ENCODE measurements around the gene EBNA1BP2. TPM values are rescaled to one million over a fixed set of nuclear protein-coding genes. Genes with fewer than 3 reads are reported as not detected.
A peak's percentile ranks its signal among the peaks of the same experiment; 100 is the strongest.

Gene EBNA1BP2
- polyA plus RNA-seq, 1 donor from 2014 or later: 102 TPM

DNA sequence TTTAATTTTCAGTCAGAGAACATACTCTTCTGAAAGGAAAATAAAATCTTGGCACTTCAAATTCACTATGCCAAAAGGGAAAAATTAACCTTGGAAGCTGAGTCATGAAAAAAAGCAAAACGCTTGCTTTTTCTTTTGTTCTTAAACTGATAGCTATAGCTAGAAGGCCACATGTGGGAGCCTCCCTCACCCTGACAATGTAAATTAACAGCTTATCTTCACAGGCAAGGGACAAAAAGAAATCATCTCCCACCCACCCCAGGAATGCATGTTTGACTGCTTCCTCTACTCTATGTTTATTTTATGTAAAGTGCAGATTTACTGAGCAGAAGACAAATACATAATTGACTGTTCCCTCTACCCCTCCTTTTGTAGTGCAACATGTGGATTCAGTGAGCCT lies 38.0 kb downstream of the EBNA1BP2 start:
- Histone ChIP-seq H2AFZ (ENCODE audit: low read depth, low read length) (no peak overlapping the region), H3F3A (ENCODE audit: insufficient read depth, low read length, poor library complexity, severe bottlenecking) (no peaks in the 10 kb centered on the region), H3K4me3 (ENCODE audit: low read length) (no peak overlapping the region), H3K27me3 (ENCODE audit: insufficient read depth, low read depth, low read length) (no peaks in the 10 kb centered on the region), H3K9ac (ENCODE audit: low read length) (no peak overlapping the region), H4K20me1 (ENCODE audit: insufficient read depth) (no peaks in the 10 kb centered on the region), H3K27ac (ENCODE audit: low read length) (no peak overlapping the region), H3K36me3 (ENCODE audit: insufficient read depth, low read length) (no peaks in the 10 kb centered on the region), H3K79me2 (replicated peaks; ENCODE audit: insufficient read depth, low read length) (no peaks in the 10 kb centered on the region), H3K4me2 (ENCODE audit: low read length) (no peak overlapping the region), H3K9me3 (ENCODE audit: low read length) (no peaks in the 10 kb centered on the region), H3K9me2 (ENCODE audit: insufficient read depth, low read length) (no peaks in the 10 kb centered on the region)
- TF ChIP-seq, protein P1, sequence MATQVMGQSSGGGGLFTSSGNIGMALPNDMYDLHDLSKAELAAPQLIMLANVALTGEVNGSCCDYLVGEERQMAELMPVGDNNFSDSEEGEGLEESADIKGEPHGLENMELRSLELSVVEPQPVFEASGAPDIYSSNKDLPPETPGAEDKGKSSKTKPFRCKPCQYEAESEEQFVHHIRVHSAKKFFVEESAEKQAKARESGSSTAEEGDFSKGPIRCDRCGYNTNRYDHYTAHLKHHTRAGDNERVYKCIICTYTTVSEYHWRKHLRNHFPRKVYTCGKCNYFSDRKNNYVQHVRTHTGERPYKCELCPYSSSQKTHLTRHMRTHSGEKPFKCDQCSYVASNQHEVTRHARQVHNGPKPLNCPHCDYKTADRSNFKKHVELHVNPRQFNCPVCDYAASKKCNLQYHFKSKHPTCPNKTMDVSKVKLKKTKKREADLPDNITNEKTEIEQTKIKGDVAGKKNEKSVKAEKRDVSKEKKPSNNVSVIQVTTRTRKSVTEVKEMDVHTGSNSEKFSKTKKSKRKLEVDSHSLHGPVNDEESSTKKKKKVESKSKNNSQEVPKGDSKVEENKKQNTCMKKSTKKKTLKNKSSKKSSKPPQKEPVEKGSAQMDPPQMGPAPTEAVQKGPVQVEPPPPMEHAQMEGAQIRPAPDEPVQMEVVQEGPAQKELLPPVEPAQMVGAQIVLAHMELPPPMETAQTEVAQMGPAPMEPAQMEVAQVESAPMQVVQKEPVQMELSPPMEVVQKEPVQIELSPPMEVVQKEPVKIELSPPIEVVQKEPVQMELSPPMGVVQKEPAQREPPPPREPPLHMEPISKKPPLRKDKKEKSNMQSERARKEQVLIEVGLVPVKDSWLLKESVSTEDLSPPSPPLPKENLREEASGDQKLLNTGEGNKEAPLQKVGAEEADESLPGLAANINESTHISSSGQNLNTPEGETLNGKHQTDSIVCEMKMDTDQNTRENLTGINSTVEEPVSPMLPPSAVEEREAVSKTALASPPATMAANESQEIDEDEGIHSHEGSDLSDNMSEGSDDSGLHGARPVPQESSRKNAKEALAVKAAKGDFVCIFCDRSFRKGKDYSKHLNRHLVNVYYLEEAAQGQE (IDR thresholded peaks at IDR 0.05; ENCODE audit: borderline replicate concordance): no peak
- TF ChIP-seq EZH2 (IDR thresholded peaks at IDR 0.05; ENCODE audit: borderline replicate concordance, insufficient read depth, low read length, poor library complexity, severe bottlenecking) (no peak), MXI1 (conservative IDR thresholded peaks at IDR 0.05; ENCODE audit: poor library complexity, severe bottlenecking) (no peak), SMC3 (conservative IDR thresholded peaks at IDR 0.05; ENCODE audit: poor library complexity) (no peak), POLR2AphosphoS5 (IDR thresholded peaks at IDR 0.05) (no peak), TAF1 (IDR thresholded peaks at IDR 0.05; ENCODE audit: low read depth) (no peak), EP300 (conservative IDR thresholded peaks at IDR 0.05; ENCODE audit: poor library complexity, severe bottlenecking) (no peak), RAD21 (conservative IDR thresholded peaks at IDR 0.05) (no peak)
- TF ChIP-seq, protein P2, sequence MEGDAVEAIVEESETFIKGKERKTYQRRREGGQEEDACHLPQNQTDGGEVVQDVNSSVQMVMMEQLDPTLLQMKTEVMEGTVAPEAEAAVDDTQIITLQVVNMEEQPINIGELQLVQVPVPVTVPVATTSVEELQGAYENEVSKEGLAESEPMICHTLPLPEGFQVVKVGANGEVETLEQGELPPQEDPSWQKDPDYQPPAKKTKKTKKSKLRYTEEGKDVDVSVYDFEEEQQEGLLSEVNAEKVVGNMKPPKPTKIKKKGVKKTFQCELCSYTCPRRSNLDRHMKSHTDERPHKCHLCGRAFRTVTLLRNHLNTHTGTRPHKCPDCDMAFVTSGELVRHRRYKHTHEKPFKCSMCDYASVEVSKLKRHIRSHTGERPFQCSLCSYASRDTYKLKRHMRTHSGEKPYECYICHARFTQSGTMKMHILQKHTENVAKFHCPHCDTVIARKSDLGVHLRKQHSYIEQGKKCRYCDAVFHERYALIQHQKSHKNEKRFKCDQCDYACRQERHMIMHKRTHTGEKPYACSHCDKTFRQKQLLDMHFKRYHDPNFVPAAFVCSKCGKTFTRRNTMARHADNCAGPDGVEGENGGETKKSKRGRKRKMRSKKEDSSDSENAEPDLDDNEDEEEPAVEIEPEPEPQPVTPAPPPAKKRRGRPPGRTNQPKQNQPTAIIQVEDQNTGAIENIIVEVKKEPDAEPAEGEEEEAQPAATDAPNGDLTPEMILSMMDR (IDR thresholded peaks at IDR 0.05; ENCODE audit: poor library complexity, severe bottlenecking): no peak

DNA sequence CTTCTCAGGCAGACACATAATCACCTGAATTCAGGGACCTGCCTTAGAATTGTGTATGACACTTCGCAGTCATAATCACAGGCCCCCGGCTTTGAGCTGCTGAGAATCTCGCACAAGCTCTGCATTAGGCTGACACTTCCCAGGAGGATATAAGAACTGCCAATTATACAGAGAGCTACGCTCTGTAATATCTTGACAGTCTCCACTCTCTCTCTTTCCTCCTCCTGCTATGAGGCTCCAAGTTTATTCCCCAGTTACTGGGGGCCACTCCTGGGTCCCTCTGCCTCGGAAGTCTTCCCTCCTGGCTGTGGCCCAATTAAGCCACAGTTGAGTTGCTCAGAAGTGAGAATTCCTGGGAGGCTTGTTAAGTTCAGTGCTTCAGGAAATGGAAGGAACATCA lies 42.7 kb downstream of the EBNA1BP2 start:
- Histone ChIP-seq H3K79me2 (replicated peaks; ENCODE audit: insufficient read depth, low read length) (no peaks in the 10 kb centered on the region), H3K27me3 (ENCODE audit: insufficient read depth, low read depth, low read length) (no peaks in the 10 kb centered on the region), H3F3A (ENCODE audit: insufficient read depth, low read length, poor library complexity, severe bottlenecking) (no peaks in the 10 kb centered on the region), H3K9ac (ENCODE audit: low read length) (no peak overlapping the region), H4K20me1 (ENCODE audit: insufficient read depth) (no peaks in the 10 kb centered on the region), H2AFZ (ENCODE audit: low read depth, low read length) (no peak overlapping the region), H3K4me2 (ENCODE audit: low read length) (no peak overlapping the region), H3K9me3 (ENCODE audit: low read length) (no peaks in the 10 kb centered on the region), H3K9me2 (ENCODE audit: insufficient read depth, low read length) (no peaks in the 10 kb centered on the region), H3K36me3 (ENCODE audit: insufficient read depth, low read length) (no peaks in the 10 kb centered on the region), H3K4me3 (ENCODE audit: low read length) (peak overlapping the region; percentile 26), H3K27ac (ENCODE audit: low read length) (peak overlapping the region; percentile 63)
- TF ChIP-seq POLR2AphosphoS5 (IDR thresholded peaks at IDR 0.05) (peak; percentile 91), TAF1 (IDR thresholded peaks at IDR 0.05; ENCODE audit: low read depth) (no peak), RAD21 (conservative IDR thresholded peaks at IDR 0.05) (no peak), MXI1 (conservative IDR thresholded peaks at IDR 0.05; ENCODE audit: poor library complexity, severe bottlenecking) (peak; percentile 28), EP300 (conservative IDR thresholded peaks at IDR 0.05; ENCODE audit: poor library complexity, severe bottlenecking) (peak; percentile 95), SMC3 (conservative IDR thresholded peaks at IDR 0.05; ENCODE audit: poor library complexity) (peak; percentile 17), EZH2 (IDR thresholded peaks at IDR 0.05; ENCODE audit: borderline replicate concordance, insufficient read depth, low read length, poor library complexity, severe bottlenecking) (no peak)
- TF ChIP-seq, protein P2 (IDR thresholded peaks at IDR 0.05; ENCODE audit: poor library complexity, severe bottlenecking): no peak
- TF ChIP-seq, protein P1 (IDR thresholded peaks at IDR 0.05; ENCODE audit: borderline replicate concordance): peak; percentile 73

Measured in neural cell (in vitro differentiated cells).